Measurements from ENCODE around the gene CCM2.

Gene CCM2

DNA sequence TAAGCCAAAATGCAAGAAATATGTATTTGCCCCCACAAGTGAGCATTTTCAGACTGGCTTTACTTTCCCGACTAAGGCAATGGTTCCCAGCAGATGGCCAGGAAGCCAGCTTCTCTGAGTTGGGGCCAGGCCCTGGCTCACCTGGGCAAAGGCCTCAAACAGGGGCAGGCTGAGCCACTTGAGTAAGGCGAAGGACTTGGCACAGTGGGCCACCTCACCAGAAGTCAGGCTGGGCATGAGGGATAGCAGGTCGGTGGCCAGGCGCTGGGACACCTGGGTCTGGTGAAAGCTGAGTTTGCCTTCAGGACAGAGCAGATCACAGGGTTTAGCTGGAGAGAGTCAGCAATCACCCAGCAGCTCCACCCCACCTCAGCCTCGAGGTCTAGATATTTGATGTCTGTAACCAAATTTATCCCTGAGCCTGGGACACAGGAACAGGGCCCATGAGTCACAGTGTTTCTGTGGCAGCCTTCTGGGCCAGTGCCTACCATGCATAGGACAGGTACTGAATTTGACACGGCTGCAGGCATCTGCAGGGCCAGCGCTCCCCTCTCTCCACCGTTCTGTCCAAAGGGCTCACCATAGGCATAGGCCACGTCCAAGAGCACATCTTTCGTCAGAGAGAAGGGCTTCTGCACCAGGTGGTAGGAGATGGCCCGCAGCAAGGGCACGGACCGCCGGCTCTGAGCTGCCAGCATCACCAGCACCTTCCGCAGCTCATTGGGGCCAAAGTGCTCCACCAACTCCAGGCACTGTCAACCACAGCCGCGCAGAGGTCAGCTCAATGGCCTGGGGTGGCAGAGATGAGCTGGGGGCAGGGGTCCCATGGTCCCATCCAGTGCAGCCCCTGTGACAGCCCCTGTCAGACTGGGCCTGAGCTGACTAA, 104.2 kb downstream of the CCM2 start:
- no peak overlapping the region for H3K4me3 ChIP-seq (replicated peaks; ENCODE audit: low read depth, low read length)
- no peak for DNase-seq (ENCODE audit: low read depth)
- TF ChIP-seq CTCF (IDR thresholded peaks at IDR 0.05; ENCODE audit: low read length, missing control alignments): no peak

DNA sequence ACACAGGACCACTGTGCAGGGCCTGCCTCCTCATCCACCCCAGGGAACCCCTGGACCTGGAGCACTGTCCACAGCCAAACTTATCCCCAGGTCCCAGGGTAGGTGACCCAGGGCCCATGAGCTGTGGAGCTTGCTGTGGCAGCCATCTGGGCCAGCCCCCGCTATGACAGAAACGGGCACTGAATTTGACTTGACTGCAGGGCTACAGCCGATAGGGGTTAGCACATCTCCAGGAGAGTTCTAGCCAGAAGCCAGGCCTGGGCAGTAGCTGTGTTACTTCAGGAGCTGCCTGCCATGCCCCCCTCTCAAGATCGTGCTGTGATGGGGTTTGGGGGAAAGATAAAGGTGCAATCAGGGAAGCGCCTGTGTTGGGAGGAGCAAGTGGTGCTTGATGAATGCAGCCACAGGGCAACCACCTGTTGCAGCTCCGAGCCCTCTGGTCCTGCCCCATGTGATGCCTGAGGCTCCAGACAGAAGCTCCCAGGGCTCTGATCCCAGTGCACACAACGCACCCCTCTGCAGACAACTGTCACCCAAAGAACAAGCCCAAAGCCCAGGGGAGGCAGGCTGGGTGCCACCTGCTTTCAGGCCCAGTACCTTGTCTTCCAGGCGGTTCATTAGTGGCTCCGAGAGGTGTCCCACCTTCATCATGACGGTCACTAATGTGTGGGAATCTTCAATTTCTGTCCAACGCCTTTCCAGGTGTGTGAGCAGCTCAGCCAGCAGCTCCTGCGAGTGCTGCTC, 105.0 kb downstream of the CCM2 start:
- no peak for TF ChIP-seq CTCF (IDR thresholded peaks at IDR 0.05; ENCODE audit: low read length, missing control alignments)
- no peak overlapping the region for H3K4me3 ChIP-seq (replicated peaks; ENCODE audit: low read depth, low read length)
- DNase-seq (ENCODE audit: low read depth): no peak

DNA sequence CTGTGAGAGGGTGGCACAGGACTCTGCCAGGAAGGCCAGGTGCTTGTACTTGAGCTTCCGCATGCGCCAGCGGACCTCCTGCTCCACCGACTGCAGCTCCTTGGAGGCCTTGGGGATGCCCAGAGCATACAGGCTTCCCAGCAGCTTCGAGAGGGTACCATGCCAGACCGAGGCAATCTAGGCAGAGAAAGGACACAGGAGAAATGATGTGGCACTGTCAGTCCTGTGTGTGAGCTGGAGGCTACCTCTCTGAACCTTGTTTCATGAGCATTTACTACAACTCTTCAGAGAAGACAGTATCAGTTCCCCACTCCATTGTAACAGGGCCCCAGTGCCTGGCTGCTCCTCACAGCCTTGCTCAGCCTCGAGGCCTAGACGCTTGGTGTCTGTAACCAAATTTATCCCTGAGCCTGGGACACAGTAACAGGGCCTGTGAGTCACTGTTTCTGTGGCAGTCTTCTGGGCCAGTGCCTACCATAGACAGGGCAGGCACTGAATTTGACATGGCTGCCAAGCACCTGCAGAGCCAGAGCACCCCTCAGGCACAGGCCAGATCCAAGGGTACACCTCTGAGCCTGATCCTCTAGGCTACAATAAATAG, 105.7 kb downstream of the CCM2 start:
- no peak for DNase-seq (ENCODE audit: low read depth)
- no peak for TF ChIP-seq CTCF (IDR thresholded peaks at IDR 0.05; ENCODE audit: low read length, missing control alignments)
- no peak overlapping the region for H3K4me3 ChIP-seq (replicated peaks; ENCODE audit: low read depth, low read length)

DNA sequence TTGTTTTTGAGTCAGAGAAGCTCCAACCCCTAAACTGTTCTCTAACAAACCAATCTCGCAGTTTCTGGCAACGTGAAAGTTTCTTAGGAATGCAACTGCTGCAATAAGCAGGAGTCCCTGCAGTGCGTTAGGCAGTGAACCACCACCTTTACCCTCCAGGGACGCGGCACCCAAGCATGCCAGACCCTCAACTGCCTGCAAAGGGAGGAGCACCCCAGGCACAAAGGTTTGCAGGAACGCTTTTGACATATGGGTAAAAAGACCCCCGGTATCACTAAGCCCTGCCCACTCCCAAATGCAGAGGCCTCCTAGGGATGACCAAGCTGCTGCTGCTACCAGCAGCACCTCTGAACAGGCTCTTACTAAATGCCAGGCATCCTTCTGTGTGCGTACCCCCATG, 106.8 kb downstream of the CCM2 start:
- H3K4me3 ChIP-seq (replicated peaks; ENCODE audit: low read depth, low read length): no peak overlapping the region
- DNase-seq (ENCODE audit: low read depth): no peak
- TF ChIP-seq CTCF (IDR thresholded peaks at IDR 0.05; ENCODE audit: low read length, missing control alignments): no peak

DNA sequence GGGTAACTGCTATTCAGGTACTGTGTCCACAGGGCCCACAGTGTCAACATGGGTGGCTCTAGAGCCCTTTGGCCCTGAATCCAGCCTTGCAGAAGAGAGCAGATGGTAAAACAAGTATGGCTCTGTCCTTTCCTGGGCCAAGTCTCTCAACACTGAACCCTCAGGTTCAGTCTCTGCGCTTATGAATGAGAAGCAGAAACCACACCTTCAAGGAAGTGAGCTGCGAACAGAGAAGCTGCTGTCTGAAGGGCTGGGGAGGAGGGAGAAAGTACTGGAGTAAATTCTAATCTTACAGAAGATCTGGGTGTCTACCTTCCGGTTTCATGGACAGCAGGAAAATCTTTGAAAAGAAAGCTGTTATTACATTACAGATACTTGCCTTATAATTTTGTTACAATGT, 107.4 kb downstream of the CCM2 start:
- no peak for DNase-seq (ENCODE audit: low read depth)
- no peak overlapping the region for H3K4me3 ChIP-seq (replicated peaks; ENCODE audit: low read depth, low read length)
- no peak for TF ChIP-seq CTCF (IDR thresholded peaks at IDR 0.05; ENCODE audit: low read length, missing control alignments)

DNA sequence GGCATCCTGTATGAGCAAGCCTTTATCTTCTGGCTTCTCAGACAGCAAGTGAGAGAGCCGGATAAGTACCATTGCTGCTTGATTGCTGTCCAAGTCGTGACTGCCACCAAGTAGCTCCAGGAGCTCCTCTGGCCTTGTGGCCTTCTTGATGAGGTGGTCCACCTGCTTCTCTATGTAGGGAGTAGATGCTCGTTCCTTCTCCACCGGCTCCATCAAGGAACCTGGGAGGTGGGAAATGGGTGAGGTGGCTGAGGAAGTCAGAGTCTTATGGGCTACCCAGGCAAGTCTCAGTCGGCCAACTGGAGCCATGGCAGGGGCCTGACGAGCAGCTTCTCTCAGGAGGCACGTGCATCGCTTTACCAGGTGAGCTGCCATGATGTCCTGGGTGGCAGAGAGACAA, 108.9 kb downstream of the CCM2 start:
- H3K4me3 ChIP-seq (replicated peaks; ENCODE audit: low read depth, low read length): no peak overlapping the region
- no peak for TF ChIP-seq CTCF (IDR thresholded peaks at IDR 0.05; ENCODE audit: low read length, missing control alignments)
- DNase-seq (ENCODE audit: low read depth): no peak
